HG03108 (cell line): ENCODE results near the gene PLA2G6.
A peak's percentile ranks its signal among the peaks of the same experiment; 100 is the strongest.

Experiments used
- ATAC-seq: cut with Tn5 transposase; IDR thresholded peaks from one replicate; pipeline ENCODE4 v1.9.1; 2021; ENCODE audit warnings: moderate library complexity; ENCODE audit not compliant: unreplicated experiment

The PLA2G6 gene

GRCh38 chr22:38214302-38215056, 32.8 kb upstream of the PLA2G6 start:
- ATAC-seq: no peak

GRCh38 chr22:38213990-38214301, 32.3 kb upstream of the PLA2G6 start:
- no peak for ATAC-seq

GRCh38 chr22:38213319-38213989, 31.8 kb upstream of the PLA2G6 start:
- no peak for ATAC-seq

DNA sequence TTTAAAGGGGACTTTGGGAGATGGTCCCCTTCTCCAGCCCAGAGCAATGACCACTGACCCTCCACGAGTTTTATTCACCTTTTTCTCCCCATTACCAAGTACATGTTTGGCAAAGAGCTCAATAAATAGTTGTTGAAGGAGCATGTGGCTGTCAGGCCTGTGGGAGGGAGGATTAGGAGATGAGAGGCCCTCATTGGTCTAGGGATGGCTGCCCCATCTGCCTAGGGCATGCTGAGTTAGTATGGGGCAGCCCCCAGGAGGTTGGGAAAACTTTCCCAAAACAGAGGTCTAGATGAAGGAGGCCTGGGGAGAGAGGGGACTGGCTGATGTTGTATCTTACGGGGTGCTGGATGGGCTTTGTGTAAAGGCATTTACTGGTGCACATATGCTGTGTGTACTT, 30.8 kb upstream of the PLA2G6 start:
- ATAC-seq: no peak

- no peak for ATAC-seq
These were observed 29.9 kb upstream of the PLA2G6 start for GRCh38 chr22:38211556-38211955.

- ATAC-seq: no peak
These were observed 26.9 kb upstream of the PLA2G6 start for GRCh38 chr22:38208551-38208968.

DNA sequence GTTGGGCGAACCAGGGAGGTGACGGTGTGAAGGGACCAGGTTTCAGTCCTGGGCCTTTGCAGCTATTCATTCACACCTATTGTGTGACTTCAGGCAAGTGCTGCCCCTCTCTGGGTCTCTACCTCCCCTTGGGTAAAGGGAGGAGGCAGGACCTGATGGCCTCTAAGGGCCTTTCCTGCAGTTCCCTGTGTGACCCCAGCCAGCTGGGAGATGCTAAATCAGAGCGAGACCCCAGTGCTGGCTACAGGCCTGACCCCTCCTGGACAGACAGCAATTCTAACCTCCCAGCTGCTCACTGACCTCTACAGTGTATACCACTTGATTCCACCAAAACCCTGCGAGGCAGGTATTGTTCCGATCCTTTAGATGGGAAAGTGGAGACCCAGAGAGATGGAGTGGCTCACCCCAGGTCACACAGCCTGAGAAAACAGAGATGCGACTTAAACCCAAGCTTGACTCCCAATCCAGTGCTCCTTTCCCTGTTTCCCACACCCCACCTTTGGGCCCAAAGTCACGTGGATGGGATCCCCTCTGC, 26.3 kb upstream of the PLA2G6 start:
- no peak for ATAC-seq

DNA sequence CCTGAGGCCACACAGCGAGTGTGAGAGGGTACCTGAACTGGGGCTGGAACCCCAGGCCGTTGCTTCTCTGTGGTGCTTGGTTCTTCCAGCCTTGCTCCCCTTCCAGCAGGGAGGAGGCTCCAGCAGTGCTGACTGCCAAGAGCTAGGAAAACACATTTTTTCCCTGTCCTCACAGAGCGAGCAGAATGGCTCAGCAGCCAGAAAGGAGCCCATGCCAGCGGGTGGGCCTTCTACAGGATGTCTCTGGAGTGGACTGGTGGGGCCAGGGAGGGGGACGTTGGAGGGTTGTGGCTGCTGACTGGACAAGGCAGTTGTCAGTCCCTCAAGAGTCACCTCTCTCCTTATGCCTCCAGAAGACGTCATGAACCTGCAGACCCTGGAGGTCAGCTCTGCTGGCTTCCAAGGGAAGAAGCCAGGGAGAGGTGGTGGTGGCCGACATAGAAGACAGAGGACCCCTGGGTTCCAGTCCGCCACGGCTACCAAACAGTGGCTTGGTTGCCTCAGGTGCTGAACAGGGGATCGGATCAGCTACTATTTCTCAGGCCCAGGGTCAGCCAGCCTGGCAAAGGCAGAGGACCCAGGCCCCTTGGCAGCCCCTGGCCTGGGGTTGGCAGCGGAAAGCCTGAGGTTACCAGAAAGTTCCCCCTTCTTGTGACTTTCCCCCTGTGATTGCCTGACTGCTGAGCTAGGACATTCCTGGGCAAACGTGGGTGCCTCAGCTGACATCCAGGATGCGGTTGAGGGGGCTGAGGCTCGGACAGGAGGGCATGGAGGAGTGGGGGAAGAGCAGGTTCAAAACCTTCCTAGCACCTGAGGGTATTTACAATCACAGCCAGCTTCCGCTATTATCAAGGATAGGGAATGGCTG, 23.9 kb upstream of the PLA2G6 start:
- no peak for ATAC-seq

DNA sequence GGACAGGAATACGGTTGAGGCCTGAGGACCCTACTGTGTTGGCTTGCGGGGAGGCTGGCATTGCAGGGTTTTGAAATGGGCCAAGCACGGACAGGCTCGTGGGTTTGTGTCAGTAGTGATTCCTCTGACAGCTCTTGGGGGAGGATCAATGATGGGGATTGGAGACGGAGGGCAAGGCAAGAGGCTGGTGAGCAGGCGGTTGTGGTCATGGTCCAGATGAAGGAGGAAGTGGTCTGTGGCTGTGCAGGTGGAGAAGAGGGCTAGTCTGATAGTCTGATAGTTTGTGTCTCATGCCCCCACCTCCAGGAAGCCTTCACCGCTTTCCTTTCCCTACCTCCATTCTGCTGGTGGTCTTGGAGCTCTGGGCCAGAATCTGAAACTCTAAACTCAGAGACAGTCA, 23.2 kb upstream of the PLA2G6 start:
- ATAC-seq: no peak

GRCh38 chr22:38203855-38204514, 22.4 kb upstream of the PLA2G6 start:
- ATAC-seq: no peak

DNA sequence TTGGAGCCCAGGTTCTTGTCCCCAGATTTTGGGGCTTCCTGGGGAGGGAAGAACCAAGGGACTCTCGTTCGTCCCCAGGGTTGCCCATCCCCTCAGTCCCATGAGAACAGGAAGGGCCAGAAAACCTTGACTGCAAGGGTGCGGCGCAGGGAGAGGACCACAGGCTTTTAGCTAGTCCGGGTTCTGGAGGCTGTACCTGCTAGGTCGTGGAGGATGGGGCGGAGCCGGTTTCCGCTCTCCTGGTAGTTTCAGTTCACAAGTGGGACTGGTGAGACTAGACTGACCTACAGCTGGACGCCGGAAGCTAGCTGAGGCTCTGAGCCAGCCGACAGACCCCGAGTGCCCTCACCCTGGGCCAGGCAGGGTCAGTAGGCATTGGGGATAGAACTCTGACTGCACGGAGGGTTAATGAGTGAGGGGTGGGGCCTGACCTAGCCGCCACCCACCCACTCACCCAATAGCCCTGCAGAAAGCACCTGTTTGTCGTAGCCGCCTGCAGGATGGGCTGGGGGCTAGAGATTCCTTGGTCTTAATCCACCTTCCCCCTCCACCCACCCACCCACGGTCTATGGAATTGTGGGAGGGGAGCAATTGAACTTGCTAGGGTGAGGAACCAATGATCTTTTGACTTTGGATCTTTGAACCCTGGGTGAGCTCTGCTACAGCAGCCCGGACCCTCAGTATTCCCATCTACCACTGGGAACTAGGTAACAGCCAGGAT, 21.6 kb upstream of the PLA2G6 start:
- ATAC-seq: no peak

DNA sequence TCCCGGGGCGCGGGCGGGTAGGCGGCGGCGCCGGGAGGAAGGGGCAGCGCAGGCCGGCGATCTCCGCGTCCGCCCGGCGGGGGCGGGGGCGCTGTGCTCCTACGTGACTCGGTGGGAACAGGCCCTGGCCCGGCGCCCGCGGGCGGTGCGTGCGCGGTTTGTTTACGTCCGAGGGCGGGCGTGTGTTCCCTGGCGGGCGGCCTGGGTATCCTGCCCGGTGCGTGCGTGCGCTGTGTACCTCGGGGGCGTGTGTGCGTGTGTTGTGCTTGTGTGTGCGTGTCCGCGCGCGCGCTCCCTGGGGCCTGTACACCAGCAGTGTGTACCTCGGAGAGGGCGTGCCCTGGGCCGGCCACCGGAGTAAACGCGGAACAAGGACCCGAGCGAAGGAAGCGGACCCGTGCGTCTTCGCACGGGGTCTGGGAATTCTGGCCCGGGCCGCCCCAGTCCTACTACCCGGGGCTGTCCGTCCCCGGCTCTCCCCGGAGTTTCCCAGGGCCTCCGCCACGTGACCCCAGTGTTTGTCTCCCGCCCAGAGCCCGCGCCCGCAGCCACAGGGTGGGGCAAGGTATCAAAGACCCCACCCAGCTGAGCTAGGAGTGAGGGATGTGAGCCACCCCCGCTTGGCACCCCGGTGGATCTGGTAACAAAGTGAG, 20.9 kb upstream of the PLA2G6 start:
- ATAC-seq: peak; percentile 16

DNA sequence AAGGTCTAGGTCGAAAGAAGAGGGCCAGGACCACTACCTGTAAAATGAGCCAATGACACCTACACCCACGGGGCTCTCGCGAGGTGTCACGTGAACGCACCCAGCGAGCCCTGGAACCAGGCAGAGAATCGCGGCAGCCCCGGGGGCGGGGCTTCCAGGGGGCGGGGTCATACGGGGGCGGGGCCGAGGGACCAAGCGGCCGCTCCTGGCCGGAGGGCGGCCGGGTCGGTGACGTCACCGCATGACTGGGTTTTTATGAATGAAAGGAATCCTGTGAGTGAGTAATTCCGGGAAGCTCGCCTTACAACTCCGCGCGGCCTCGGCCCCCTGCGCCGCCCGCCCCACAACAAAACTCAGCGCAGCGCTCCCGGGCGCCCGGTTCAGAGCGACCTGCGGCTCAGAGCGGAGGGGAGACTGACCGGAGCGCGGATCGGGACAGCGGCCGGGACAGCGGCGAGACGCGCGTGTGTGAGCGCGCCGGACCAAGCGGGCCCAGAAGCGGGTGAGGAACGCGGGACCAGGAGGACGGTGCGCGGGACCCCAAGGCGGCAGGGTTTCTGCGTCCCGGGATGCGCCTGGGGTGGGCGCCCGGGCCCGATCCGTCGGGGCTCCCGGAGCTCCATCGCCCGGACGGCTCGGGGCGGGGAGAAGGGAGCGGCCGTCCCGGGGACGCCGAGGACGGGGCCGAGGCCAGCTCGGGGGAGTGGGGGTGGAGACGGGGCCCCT, 20.2 kb upstream of the PLA2G6 start, which contains the start of gene MAFF:
Gene MAFF, plus strand, starts transcription at position 284 of the 726 bp plus-strand sequence. CDS start 11,860 bp downstream, outside the sequence.
- peak; percentile 42 for ATAC-seq

- ATAC-seq: no peak
These were observed 19.7 kb upstream of the PLA2G6 start for GRCh38 chr22:38201371-38201710.

- ATAC-seq: no peak
These were observed 18.4 kb upstream of the PLA2G6 start for GRCh38 chr22:38199826-38200559.

DNA sequence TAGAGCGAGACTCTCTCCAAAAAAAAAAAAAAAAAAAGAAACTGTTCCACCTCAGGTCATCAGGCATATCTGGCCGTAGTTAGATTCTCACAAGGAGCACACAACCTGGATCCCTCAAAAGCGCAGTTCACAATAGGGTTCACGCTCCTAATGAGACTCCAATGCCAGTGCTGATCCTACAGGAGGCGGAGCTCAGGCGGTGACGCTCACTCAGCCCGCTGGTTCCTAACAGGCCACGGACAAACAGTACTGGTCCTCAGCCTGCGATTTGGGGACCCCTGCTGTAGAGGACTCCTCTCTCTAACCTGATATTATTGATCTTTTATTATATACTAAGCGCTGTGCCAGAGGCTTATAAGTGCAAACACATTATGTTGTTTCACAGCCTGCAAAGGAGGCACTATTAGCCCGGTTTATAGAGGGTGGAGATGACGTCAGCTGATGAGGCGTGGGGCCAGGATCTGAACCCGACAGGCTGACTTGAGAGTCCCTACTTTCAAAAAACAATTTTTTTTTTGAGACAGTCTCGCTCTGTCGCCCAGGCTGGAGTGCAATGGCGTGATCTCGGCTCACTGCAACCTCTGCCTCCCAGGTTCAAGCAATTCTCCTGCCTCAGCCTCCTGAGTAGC, 15.3 kb upstream of the PLA2G6 start:
- ATAC-seq: no peak

DNA sequence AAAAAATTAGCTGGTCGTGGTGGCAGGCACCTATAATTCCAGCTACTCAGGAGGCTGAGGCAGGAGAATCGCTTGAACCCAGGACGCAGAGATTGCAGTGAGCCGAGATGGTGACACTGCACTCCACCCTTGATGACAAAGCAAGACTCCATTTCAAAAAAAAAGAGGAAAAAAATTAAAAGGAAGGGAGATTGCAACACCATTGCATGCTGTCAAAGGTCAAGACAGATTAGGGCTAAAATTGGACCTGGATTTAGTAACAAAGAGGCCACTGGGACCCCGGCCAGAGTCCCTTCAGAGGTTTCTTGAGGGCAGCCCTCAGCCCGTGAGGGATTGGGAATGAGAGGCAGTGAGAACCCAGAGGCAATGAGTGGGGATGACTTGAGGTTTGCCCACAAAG, 11.9 kb upstream of the PLA2G6 start:
- ATAC-seq: no peak

- ATAC-seq: no peak
These were observed 10.8 kb upstream of the PLA2G6 start for GRCh38 chr22:38192475-38192863.
